Heart right ventricle (tissue), 16 donors: ENCODE measurements around the gene MOSPD2. TPM values are rescaled to one million over a fixed set of nuclear protein-coding genes. Genes with fewer than 3 reads are reported as not detected.
A peak's percentile ranks its signal among the peaks of the same experiment; 100 is the strongest.

Source experiments
- ATAC-seq, 8 donors: fragments of 200-7000 bp; cut with Tn5 transposase; one replicate each; pipeline ENCODE4 v1.9.1; 2020; ENCODE audit warnings: mild to moderate bottlenecking in 8 of 8, moderate library complexity in 8 of 8, moderate number of reproducible peaks in 1 of 8
- DNase-seq, 2 donors: peaks; one replicate each; pipeline ENCODE4 v3.0.0-alpha.2; 2020
- H3K27ac ChIP-seq, 10 donors: fragments of 200-600 bp; sonication (generic) in 2 of 10; one replicate each; pipeline versions ENCODE4 v1.5.0 to v1.8.0; 2020 to 2022; ENCODE audit warnings: mild to moderate bottlenecking in 3 of 10
- H3K27me3 ChIP-seq, 7 donors: fragments of 200-600 bp; one replicate each; pipeline ENCODE4 v1.8.0; 2021 to 2022; ENCODE audit warnings: mild to moderate bottlenecking in 2 of 7
- H3K36me3 ChIP-seq, 9 donors: fragments of 200-600 bp; sonication (generic) in 1 of 9; one replicate each; pipeline versions ENCODE4 v1.5.0 to v1.8.0; 2020 to 2022; ENCODE audit warnings: mild to moderate bottlenecking in 2 of 9
- H3K4me1 ChIP-seq, 9 donors: fragments of 200-600 bp; sonication (generic) in 1 of 9; one replicate each; pipeline versions ENCODE4 v1.5.0 to v1.8.0; 2020 to 2022; ENCODE audit warnings: mild to moderate bottlenecking in 4 of 9
- H3K4me3 ChIP-seq, 10 donors: fragments of 200-600 bp; sonication (generic) in 2 of 10; one replicate each; pipeline versions ENCODE4 v1.5.0 to v1.8.0; 2020 to 2022; ENCODE audit warnings: mild to moderate bottlenecking in 7 of 10, moderate library complexity in 2 of 10
- H3K9me3 ChIP-seq, 11 donors: fragments of 200-600 bp in 10 of 11; sonication (generic) in 2 of 11; one replicate each; pipeline versions ENCODE4 v1.5.0 to v1.8.0; 2013 to 2022; ENCODE audit warnings: mild to moderate bottlenecking in 2 of 11, control low read depth in 1 of 11, moderate library complexity in 1 of 11
- CTCF ChIP-seq, 9 donors: fragments of 200-600 bp; sonication (generic) in 2 of 9; IDR thresholded peaks; one replicate each; pipeline versions ENCODE4 v1.5.0 to v1.8.0; 2021 to 2022; ENCODE audit warnings: antibody characterized with exemption in 9 of 9, mild to moderate bottlenecking in 5 of 9, moderate library complexity in 1 of 9
- WGBS, 2 donors: extraction: QIAGEN DNeasy Blood & Tissue Kit; methylation state at CpG; one replicate each; pipeline ENCODE4 v1.1.7; 2013; ENCODE audit warnings: inconsistent platforms in 1 of 2; 5-methylcytosine and 5-hydroxymethylcytosine counted together
- intact Hi-C, 10 donors: fragments of 100-400 bp; cut with DNase I; formaldehyde crosslinking; loops; one replicate each; pipeline versions ENCODE4 v1.11.1 to v1.14.2; 2022
- polyA plus RNA-seq, 2 donors: library from polyadenylated mRNA; stranded (reverse); fragments of 200-250 nt; gene quantifications; one replicate each; pipeline ENCODE4 v1.2.3, GENCODE V29; 2013
- total RNA-seq, 10 donors: library from RNA; stranded (reverse); fragmentation: NEBNext Ultra II Directional in 3 of 10; extraction: Animal tissue kit (Norgen Biotek cat#: 25700) in 3 of 10; gene quantifications; one replicate each; pipeline versions ENCODE4 v1.2.1 to v1.2.4, GENCODE V29; 2021 to 2023
- donor health status: Arrhythmogenic right ventricular cardiomyopathy.
- donor health status: ischemic (EF 13 %, LVEDD 7.1; RV severe dilation, severe dysfunction).
- donor health status: healthy with polysubstance abuse.
- donor health status: DM: no; HTN: yes; CAD: no.
- donor health status: DM: no; HTN: no; CAD: no.
- donor health status: ischemic (EF 25% LVEDD 6.9; RV normal size, moderate dysfunction).
- donor health status: ischemic (EF 25% LVEDD 5.7; RV mildly dilated, moderate dysfunction).
- donor health status: healthy.
- donor health status: DM: yes; HTN: yes; CAD: no.
- donor health status: Ischemic cardiomyopathy.
- donor health status: ischemic (EF 35%, LVEDD 5.7; RV mildly dilated, moderate dysfunction).
- donor health status: nonischemic (EF 11% LVEDD 7.7; RV severe dilation, severe dysfunction).
- donor health status: DM: yes; HTN: yes; CAD: no.
- donor health status: PGD.
- donor health status: ischemic (EF 29% LVEDD 5.4; RV normal size, mild dysfunction).
- donor health status: nonischemic (EF 23%, LVEDD 6.1; RV moderate dilation, normal function).

MOSPD2 gene
- total and polyA plus RNA-seq, 12 donors: 2.2 to 8.2 (median 5.2) TPM

DNA sequence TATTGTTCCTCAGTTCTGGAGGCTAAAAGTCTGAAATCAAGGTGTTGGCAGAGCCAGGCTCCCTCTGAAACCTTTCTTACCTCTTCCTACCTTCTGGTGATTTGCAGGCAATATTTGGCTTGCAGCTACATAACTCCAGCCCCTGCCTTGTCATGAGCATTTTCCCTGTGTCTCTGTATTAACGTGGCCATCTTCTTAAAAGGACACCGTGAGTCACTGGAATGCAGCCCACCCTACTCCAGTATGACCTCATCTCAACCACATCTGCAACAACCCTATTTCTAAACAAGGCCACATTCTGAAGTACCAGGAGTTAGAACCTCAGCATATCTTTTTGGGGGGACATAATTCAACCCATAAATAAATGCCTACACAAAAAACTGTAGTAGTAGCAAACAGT lies 41.1 kb upstream of the MOSPD2 start:
- ATAC-seq: no peak
- no peaks in the 10 kb centered on the region for H3K4me1 ChIP-seq
- no peaks in the 10 kb centered on the region for H3K36me3 ChIP-seq
- H3K27ac ChIP-seq: no peak overlapping the region
- H3K4me3 ChIP-seq: no peak overlapping the region
- no peak for DNase-seq
- peaks cover 0 to 8% (median 0%) of the 10 kb centered on the region in 11 donors for H3K9me3 ChIP-seq
- no peaks in the 10 kb centered on the region for H3K27me3 ChIP-seq
- intact Hi-C loops: no loop called here
- TF ChIP-seq CTCF (IDR thresholded peaks at IDR 0.05): no peak
- 48 to 50% methylated on average over 2 of the region's 2 CpGs for WGBS, 2 donors

DNA sequence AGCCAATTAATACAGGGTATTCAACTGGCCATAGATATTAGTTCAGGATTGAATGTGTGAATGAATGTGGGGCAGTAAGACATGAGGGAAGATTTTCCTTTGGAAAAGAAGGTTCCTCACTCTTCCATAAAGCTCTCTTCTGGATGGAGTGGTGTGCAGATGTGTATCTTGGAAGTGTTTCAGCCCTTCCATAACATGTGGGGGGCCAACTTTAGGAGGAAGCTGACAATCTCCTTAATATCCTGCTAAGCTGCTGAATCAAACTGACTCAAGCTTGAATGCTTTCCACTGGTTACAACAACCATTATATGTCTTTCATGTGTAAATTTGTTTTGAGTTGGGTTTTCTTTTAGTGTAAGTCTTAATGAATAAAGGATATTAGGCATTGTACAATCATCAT lies 40.6 kb upstream of the MOSPD2 start:
- TF ChIP-seq CTCF (IDR thresholded peaks at IDR 0.05): no peak
- no peaks in the 10 kb centered on the region for H3K27me3 ChIP-seq
- DNase-seq (no peak), ATAC-seq (no peak)
- H3K36me3 ChIP-seq: no peaks in the 10 kb centered on the region
- no peak overlapping the region for H3K27ac ChIP-seq
- peaks cover 0 to 8% (median 0%) of the 10 kb centered on the region in 11 donors for H3K9me3 ChIP-seq
- no peaks in the 10 kb centered on the region for H3K4me1 ChIP-seq
- no peak overlapping the region for H3K4me3 ChIP-seq
- intact Hi-C loops: no loop called here

DNA sequence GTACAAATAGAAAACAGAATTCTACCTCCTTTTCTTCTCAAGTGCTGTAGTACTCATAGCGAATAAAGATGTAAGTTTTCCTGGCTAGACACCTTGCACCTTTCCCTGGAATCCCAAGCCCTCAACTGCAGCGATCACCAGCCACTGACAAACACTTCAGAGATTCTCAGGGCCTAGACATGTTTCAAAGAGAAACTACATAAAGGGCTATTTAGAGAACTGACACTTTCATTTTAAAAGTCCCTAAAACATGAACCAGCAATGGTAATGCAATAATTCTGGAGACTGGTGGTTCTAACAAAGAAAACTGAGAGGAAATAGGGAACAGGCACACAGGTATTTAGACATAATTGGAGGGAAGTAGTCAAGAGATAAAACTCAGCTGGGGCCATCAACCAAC lies 36.1 kb upstream of the MOSPD2 start:
- TF ChIP-seq CTCF (IDR thresholded peaks at IDR 0.05): no peak
- intact Hi-C loops: no loop called here
- DNase-seq (no peak), ATAC-seq (no peak)
- no peak overlapping the region for H3K4me3 ChIP-seq
- H3K9me3 ChIP-seq: no peaks in the 10 kb centered on the region
- 95 to 100% methylated on average over 2 of the region's 2 CpGs for WGBS, 2 donors
- no peaks in the 10 kb centered on the region for H3K4me1 ChIP-seq
- H3K27me3 ChIP-seq: no peaks in the 10 kb centered on the region
- H3K27ac ChIP-seq: no peak overlapping the region
- no peaks in the 10 kb centered on the region for H3K36me3 ChIP-seq

DNA sequence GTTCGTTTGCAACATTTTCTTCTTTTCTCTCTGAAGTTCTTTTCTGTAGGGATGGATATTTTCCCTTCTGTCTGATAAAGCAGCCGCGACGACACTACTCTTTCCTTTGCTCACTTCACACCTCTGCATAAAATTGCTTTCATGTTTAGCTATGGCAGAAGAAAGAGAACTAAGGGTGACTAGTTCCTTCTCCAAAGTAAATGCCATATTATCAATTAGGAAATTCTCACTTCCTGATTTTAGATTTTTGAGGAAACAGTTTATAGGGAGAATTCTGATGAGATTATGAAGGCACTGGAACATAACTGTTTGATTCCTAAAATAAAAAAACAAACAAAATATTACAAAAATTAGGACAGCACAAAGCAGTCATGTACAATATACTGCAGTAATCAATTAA lies 29.6 kb upstream of the MOSPD2 start:
- Histone ChIP-seq H3K4me3 (no peak overlapping the region), H3K9me3 (no peaks in the 10 kb centered on the region), H3K27ac (no peak overlapping the region), H3K4me1 (no peaks in the 10 kb centered on the region), H3K27me3 (no peaks in the 10 kb centered on the region), H3K36me3 (no peaks in the 10 kb centered on the region)
- no peak for DNase-seq
- ATAC-seq: no peak
- no peak for TF ChIP-seq CTCF (IDR thresholded peaks at IDR 0.05)
- WGBS, 2 donors: 83 to 89% methylated on average over 4 of the region's 4 CpGs
- intact Hi-C loops: no loop called here

DNA sequence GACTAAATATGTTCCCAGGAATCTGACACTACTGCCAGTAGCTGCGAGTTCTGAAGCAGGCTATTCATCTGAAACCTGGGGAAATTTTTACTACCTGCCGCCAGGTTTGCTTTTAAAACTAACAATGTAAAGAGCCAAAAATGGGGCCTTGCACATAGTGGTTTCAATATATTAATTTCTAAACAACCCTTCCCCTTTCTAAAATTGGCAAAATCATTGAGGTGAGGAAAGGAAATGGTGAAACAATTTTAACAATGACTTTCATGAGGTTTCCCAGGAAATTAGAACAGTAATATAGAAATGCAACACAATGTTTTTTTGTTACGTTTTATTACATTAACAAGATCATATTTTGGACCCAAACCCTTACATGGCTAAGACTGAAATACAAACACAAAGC lies 21.7 kb upstream of the MOSPD2 start:
- H3K4me3 ChIP-seq: no peak overlapping the region
- H3K27me3 ChIP-seq: no peaks in the 10 kb centered on the region
- H3K36me3 ChIP-seq: no peaks in the 10 kb centered on the region
- ATAC-seq (no peak), DNase-seq (no peak)
- no peak for TF ChIP-seq CTCF (IDR thresholded peaks at IDR 0.05)
- no peaks in the 10 kb centered on the region for H3K4me1 ChIP-seq
- intact Hi-C loops: no loop called here
- WGBS, 2 donors: 85 to 92% methylated on average over 3 of the region's 3 CpGs
- H3K27ac ChIP-seq: peak overlapping the region in 1 of 10 donors; percentile 53
- H3K9me3 ChIP-seq: no peaks in the 10 kb centered on the region
